ENCODE results near the gene ALDOB.

ALDOB gene

GRCh38 chr9:101435601-101436079 lies at the start of gene ALDOB:
ALDOB (minus strand) TSS chr9:101435774; CDS start chr9:101430887, 4,887 bp downstream.
- no peak for DNase-seq

GRCh38 chr9:101484046-101484445 lies 48.5 kb upstream of the ALDOB start:
- DNase-seq, result no peak

GRCh38 chr9:101481261-101481660 lies 45.7 kb upstream of the ALDOB start:
- DNase-seq, result no peak

DNA sequence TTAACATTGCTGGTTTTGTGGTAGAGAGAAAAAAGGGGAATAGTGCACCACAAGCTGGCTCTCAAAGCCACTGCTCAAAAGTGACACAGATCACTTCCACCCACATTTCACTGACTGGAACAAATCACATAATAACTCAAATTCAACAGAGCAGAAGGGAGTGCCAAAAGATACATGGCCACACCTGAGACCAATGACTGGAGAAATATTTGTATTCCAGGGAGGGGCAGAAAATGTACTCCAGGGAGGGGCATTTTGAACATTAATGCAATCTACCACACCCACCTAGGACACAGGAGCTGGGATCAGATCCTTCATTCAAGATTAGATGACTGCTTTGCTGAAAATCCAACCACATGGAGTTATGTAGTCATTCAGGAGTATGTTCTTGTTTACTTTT lies 44.8 kb upstream of the ALDOB start:
- no peak for DNase-seq

GRCh38 chr9:101479338-101480030 lies 43.9 kb upstream of the ALDOB start:
- no peak for DNase-seq

GRCh38 chr9:101478906-101479305 lies 43.3 kb upstream of the ALDOB start:
- no peak for DNase-seq

DNA sequence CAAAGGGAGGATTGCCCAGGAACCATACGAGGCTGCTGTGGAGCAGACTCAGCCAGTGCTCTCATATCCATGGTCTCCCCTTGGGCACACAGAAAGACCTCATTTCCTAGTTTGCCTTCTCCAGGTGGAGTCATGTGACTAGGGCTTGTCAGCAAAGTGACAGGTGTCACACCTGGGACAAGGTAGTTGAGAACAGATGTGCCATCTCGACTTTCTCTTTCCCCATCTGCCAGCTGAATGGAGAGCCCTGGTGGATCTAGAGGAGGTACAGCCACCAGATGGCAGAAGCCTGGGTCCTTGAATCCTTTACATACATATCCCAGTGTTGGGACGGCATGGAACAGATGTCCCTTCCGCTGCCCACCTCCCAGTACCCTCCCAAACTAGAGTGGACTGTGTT lies 42.9 kb upstream of the ALDOB start:
- no peak for DNase-seq

DNA sequence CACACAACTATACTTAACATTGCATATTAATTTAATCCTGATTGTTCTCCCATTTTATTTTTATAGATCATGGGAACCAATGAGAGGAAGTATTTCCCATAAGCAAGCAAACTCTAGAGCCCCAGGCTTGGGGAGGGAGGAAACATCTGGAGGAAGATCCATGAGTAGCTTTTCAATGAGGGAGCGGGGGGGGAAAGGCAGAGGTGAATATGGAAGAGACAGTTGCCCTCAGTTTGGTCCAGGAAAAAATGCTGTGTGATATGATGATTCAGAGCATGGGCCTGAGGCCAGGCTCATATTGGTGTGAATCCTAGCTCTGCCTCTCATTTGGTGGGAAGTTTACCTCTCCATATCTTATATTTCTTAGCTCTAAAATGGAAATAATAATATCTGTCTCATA lies 42.2 kb upstream of the ALDOB start:
- no peak for DNase-seq

- DNase-seq, result no peak
Measured at GRCh38 chr9:101477214-101477613, 41.6 kb upstream of the ALDOB start.

DNA sequence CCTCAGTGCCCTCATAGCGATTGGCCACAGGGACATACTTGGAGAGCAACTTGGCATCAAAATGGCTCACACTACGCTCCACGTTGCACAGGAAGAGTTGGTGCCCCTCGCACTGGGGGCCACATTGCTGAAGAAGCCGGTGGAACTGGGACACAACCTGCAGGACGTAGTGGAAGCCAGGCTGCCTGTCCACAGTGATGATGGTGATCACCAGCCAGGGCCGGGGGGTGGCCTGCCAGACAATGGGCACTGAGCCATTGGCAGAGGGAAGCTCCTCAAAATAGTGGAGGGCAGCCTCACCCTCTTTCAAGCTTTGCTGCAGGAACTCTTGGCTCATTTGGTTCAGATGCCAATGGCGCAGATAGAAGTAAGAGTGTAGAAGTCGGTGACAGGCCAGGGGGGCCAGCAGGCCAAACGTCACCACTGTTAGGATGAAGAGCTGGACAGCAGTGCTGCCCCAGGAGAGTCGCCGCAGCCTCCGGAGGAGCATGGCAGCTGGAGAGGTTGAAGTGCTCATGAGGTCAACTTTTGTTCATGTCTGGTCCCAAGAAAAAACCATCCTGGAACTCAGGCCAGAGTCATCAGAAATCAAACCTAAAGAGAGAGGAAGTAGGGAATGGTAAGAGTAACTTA lies 41.1 kb upstream of the ALDOB start:
- no peak for DNase-seq

DNA sequence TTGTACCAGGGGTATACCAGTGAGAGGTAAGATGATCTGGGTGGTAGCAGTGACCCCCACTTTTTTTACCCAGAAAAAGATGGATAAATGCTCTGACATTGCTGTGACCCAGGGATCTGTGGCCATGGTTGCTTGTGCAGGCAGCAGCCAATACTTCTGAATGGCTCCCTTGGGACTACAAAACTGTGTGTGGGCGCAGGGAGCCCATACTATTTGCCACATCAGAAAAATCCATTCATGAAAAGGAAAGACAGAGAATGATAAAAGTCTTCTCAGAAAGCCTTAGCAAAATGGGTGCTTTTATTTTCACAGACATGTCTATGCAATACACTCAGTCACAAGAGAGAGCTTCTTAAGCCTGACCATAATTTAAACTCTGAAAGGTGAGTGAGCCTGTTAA lies 37.3 kb upstream of the ALDOB start:
- no peak for DNase-seq

GRCh38 chr9:101470929-101471328 lies 35.4 kb upstream of the ALDOB start:
- no peak for DNase-seq

GRCh38 chr9:101470021-101470420 lies 34.4 kb upstream of the ALDOB start:
- no peak for DNase-seq

DNA sequence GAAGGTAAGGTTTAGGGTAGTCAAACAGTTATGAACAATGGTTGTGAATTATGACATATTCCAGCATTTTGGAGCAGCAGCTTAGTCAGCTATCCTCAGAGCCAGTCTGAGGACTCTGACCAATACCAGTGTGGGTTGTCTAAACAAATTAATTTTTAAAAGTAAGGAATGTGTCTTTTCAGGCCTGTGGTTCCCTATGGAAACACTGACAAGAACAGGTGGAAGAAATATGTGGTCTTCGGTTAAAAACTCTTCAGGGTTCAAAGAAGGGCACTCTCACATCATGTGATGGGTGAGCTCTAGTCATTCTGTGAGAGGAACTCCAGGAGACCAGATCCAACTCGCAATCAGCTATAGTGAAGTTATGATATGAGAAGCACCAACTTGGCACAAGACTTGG lies 33.5 kb upstream of the ALDOB start:
- DNase-seq, result no peak

- DNase-seq, result no peak
Measured at GRCh38 chr9:101468116-101468515, 32.5 kb upstream of the ALDOB start.

GRCh38 chr9:101467690-101468089 lies 32.1 kb upstream of the ALDOB start:
- DNase-seq, result no peak

GRCh38 chr9:101466863-101467262 lies 31.3 kb upstream of the ALDOB start:
- DNase-seq, result no peak

GRCh38 chr9:101465326-101465915 lies 29.8 kb upstream of the ALDOB start:
- DNase-seq, result no peak

GRCh38 chr9:101463397-101463796 lies 27.8 kb upstream of the ALDOB start:
- no peak for DNase-seq

- DNase-seq, result no peak
Measured at GRCh38 chr9:101462558-101462957, 27.0 kb upstream of the ALDOB start.

DNA sequence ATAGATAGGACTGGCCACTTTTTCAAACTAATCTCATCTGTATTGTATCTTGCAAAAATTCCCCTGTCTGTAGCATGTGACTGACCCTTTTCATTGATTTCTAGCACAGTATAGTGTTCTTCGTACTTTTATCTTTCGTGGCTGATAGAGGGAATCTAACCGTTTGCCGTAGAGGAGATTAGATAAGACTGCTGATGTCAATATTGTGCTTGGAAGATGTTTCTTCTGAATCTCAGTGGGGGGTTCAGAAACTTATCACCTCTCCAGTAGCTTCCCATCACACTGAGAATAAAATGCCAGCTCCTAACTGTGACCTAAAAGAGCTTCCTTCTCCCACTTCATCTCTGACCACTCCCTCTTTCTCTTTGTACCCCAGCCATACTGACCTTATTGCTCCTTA lies 25.4 kb upstream of the ALDOB start:
- no peak for DNase-seq

DNA sequence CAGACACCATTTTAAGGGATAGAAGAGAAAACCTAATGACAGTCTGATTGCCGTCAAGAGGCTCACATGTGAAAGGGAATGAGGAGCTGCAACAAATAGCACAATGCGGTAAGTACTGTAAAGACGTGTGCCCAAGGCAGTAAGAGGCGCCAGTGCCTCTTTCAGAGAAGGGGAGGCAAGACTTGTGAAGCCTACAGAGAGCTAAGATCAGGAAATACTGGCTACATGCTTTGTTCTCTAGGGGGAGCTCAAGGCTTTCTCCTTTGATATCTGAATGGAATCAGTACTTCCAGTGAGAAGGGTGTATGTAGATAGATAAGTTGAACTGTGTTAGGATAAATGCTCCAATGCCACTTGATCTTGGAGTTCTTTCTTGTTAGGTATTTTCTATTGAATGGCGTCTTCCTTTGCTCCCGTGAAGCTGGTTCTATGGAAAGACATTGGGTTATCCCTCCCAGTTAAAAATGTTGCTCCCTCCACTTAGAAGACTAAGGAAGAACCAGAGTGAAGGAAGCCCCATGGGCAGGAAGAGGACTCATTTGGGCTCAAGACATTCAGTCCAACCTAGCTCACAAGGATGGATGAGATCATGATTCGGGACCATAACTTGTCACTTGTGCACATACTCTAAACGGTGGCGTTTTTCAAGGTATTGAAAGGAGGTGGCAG lies 23.5 kb upstream of the ALDOB start:
- DNase-seq, result no peak

- DNase-seq, result no peak
Measured at GRCh38 chr9:101457003-101457402, 21.4 kb upstream of the ALDOB start.
